GM12801 (cell line): Measurements from ENCODE around the gene NAALADL2.

Experiments used
- CTCF ChIP-seq: IDR thresholded peaks from one replicate; pipeline ENCODE4 v1.5.1; 2011; ENCODE audit warnings: control low read depth; ENCODE audit not compliant: insufficient read length; ENCODE audit errors: extremely low read depth

NAALADL2 gene

GRCh38 chr3:175447521-175447920 is 588.4 kb downstream of the NAALADL2 start:
- no peak for TF ChIP-seq CTCF

- no peak for TF ChIP-seq CTCF
Measured at GRCh38 chr3:175453361-175453760, 594.2 kb downstream of the NAALADL2 start.

- TF ChIP-seq CTCF: no peak
Measured at GRCh38 chr3:175456466-175456865, 597.3 kb downstream of the NAALADL2 start.

GRCh38 chr3:175457301-175457700 is 598.2 kb downstream of the NAALADL2 start:
- no peak for TF ChIP-seq CTCF

GRCh38 chr3:175464362-175464761 is 605.2 kb downstream of the NAALADL2 start:
- TF ChIP-seq CTCF: no peak

- TF ChIP-seq CTCF: no peak
Measured at GRCh38 chr3:175469124-175469523, 610.0 kb downstream of the NAALADL2 start.

GRCh38 chr3:175475765-175476164 is 616.6 kb downstream of the NAALADL2 start:
- TF ChIP-seq CTCF: no peak

GRCh38 chr3:175476489-175476888 is 617.4 kb downstream of the NAALADL2 start:
- TF ChIP-seq CTCF: no peak
